WTC11 (cell line): ENCODE results near the gene TGFBR2.

Experiments
- CTCF ChIP-seq: fragments of 200-600 bp; IDR thresholded peaks from 2 replicates; pipeline ENCODE4 v1.8.0; 2022; ENCODE audit warnings: antibody characterized with exemption
- ZNF317 ChIP-seq: sonication (generic); formaldehyde crosslinking; IDR thresholded peaks from 2 replicates; pipeline ENCODE4 v1.8.1; 2023; ENCODE audit warnings: low read depth, mild to moderate bottlenecking, moderate library complexity, missing genetic modification reagents, borderline replicate concordance
- TF ChIP-seq, protein P1 (sequence below): sonication (generic); formaldehyde crosslinking; IDR thresholded peaks from 2 replicates; pipeline ENCODE4 v1.8.1; 2022; ENCODE audit warnings: low read depth, mild to moderate bottlenecking, moderate library complexity, missing genetic modification reagents, borderline replicate concordance

GRCh38 chr3:30661098-30661873, 54.9 kb downstream of the TGFBR2 start:
- TF ChIP-seq CTCF (no peak), ZNF317 (CRISPR knock-in tag) (no peak)
- TF ChIP-seq, protein P1, sequence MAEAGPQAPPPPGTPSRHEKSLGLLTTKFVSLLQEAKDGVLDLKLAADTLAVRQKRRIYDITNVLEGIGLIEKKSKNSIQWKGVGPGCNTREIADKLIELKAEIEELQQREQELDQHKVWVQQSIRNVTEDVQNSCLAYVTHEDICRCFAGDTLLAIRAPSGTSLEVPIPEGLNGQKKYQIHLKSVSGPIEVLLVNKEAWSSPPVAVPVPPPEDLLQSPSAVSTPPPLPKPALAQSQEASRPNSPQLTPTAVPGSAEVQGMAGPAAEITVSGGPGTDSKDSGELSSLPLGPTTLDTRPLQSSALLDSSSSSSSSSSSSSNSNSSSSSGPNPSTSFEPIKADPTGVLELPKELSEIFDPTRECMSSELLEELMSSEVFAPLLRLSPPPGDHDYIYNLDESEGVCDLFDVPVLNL (CRISPR knock-in tag), result no peak
